K562 (cell line): Measurements from ENCODE around the gene TLR5. TPM values are rescaled to one million over a fixed set of nuclear protein-coding genes. Genes with fewer than 3 reads are reported as not detected.
A peak's percentile ranks its signal among the peaks of the same experiment; 100 is the strongest.

Source experiments
- BRF1 ChIP-seq: IDR thresholded peaks from 3 replicates; pipeline ENCODE4 v1.6.1; 2011; ENCODE audit warnings: borderline replicate concordance, mild to moderate bottlenecking; ENCODE audit not compliant: insufficient read length; ENCODE audit errors: extremely low read depth
- CEBPB ChIP-seq: fragments of 450-650 bp; IDR thresholded peaks from 2 replicates; pipeline ENCODE4 v1.6.1; 2016; ENCODE audit warnings: missing genetic modification characterization, missing compliant biosample characterization
- DNMT1 ChIP-seq: fragments of 450-650 bp; IDR thresholded peaks from 2 replicates; pipeline ENCODE4 v1.6.1; 2016; ENCODE audit warnings: antibody characterized with exemption, mild to moderate bottlenecking
- ESRRB ChIP-seq: fragments of 250-450 bp; sonication (Bioruptor Pico); IDR thresholded peaks from 2 replicates; pipeline ENCODE4 v1.5.0; 2020; ENCODE audit warnings: mild to moderate bottlenecking, moderate library complexity, borderline replicate concordance
- EZH2 ChIP-seq: IDR thresholded peaks from 2 replicates; pipeline ENCODE4 v1.6.1; 2012; ENCODE audit warnings: low read depth, mild to moderate bottlenecking, inconsistent platforms, low read length, borderline replicate concordance
- FOXA3 ChIP-seq, 2 experiments: fragments of 450-650 bp in 1 of 2; sonication (generic) in 1 of 2; formaldehyde crosslinking; IDR thresholded peaks in 1 of 2; conservative IDR thresholded peaks in 1 of 2; 2 replicates each; pipeline versions ENCODE4 v1.4.0 to v1.8.0; 2020 to 2022; ENCODE audit warnings: mild to moderate bottlenecking in 2 of 2, missing genetic modification reagents in 1 of 2
- FOXK1 ChIP-seq: sonication (generic); formaldehyde crosslinking; IDR thresholded peaks from 2 replicates; pipeline ENCODE4 v1.8.0; 2022; ENCODE audit warnings: missing genetic modification reagents, mild to moderate bottlenecking, borderline replicate concordance
- FOXP1 ChIP-seq: sonication (generic); formaldehyde crosslinking; IDR thresholded peaks from 2 replicates; pipeline ENCODE4 v1.8.0; 2022; ENCODE audit warnings: mild to moderate bottlenecking, missing genetic modification reagents
- FUS ChIP-seq: fragments of 200-400 bp; formaldehyde crosslinking; optimal IDR thresholded peaks from 2 replicates; pipeline ENCODE3; 2017; ENCODE audit warnings: low read depth, low read length
- JUN ChIP-seq, 2 experiments: sonication (generic) in 1 of 2; formaldehyde crosslinking in 1 of 2; IDR thresholded peaks; 2 replicates each; pipeline versions ENCODE4 v1.6.1 to v1.8.0; 2012 to 2022; ENCODE audit warnings: borderline replicate concordance in 2 of 2, mild to moderate bottlenecking in 2 of 2, improper control_type of control experiment in 1 of 2, low read depth in 1 of 2, low read length in 1 of 2, missing genetic modification reagents in 1 of 2
- KAT7 ChIP-seq: sonication (generic); formaldehyde crosslinking; IDR thresholded peaks from 2 replicates; pipeline ENCODE4 v1.8.0; 2022; ENCODE audit warnings: missing genetic modification reagents, mild to moderate bottlenecking, borderline replicate concordance
- KLF1 ChIP-seq: fragments of 450-650 bp; IDR thresholded peaks from 2 replicates; pipeline ENCODE4 v1.6.1; 2016; ENCODE audit warnings: missing genetic modification characterization, missing compliant biosample characterization
- MBD2 ChIP-seq: sonication (generic); IDR thresholded peaks from 2 replicates; pipeline ENCODE4 v1.6.1; 2016; ENCODE audit warnings: low read depth, borderline replicate concordance
- MIER1 ChIP-seq: fragments of 450-650 bp; IDR thresholded peaks from 2 replicates; pipeline ENCODE4 v1.6.1; 2016; ENCODE audit warnings: antibody characterized with exemption, mild to moderate bottlenecking, low read depth
- NCOA2 ChIP-seq, 2 experiments: fragments of 450-650 bp; IDR thresholded peaks; 2 replicates each; pipeline ENCODE4 v1.6.1; 2018; ENCODE audit warnings: mild to moderate bottlenecking in 2 of 2, moderate library complexity in 1 of 2; ENCODE audit not compliant: partially characterized antibody in 2 of 2
- PCBP2 ChIP-seq: fragments of 200-400 bp; formaldehyde crosslinking; IDR thresholded peaks from 2 replicates; pipeline ENCODE4 v1.6.1; 2018; ENCODE audit warnings: low read length, low read depth, mild to moderate bottlenecking, moderate library complexity; ENCODE audit not compliant: poor library complexity, severe bottlenecking
- PHF8 ChIP-seq: fragments of 200-600 bp; sonication (generic); IDR thresholded peaks from 2 replicates; pipeline ENCODE4 v1.6.1; 2012; ENCODE audit warnings: mixed run types, mild to moderate bottlenecking, inconsistent platforms, low read length, moderate library complexity, borderline replicate concordance
- RUNX1 ChIP-seq: sonication (generic); IDR thresholded peaks from 2 replicates; pipeline ENCODE4 v1.6.1; 2016; ENCODE audit warnings: antibody characterized with exemption, low read depth
- STAG1 ChIP-seq: sonication (generic); formaldehyde crosslinking; IDR thresholded peaks from 2 replicates; pipeline ENCODE4 v1.5.0; 2020; ENCODE audit warnings: missing genetic modification reagents, borderline replicate concordance
- SUPT5H ChIP-seq: fragments of 450-650 bp; IDR thresholded peaks from 2 replicates; pipeline ENCODE4 v1.6.1; 2016
- TRIM24 ChIP-seq, 2 experiments: fragments of 450-650 bp; IDR thresholded peaks; 2 replicates each; pipeline ENCODE4 v1.6.1; 2016
- ZNF23 ChIP-seq: fragments of 250-450 bp; sonication (Bioruptor Pico); IDR thresholded peaks from 2 replicates; pipeline ENCODE4 v1.4.0; 2020; ENCODE audit warnings: mild to moderate bottlenecking
- polyA plus RNA-seq, 8 experiments: library from polyadenylated mRNA; depleted of rRNA in 4 of 8; stranded (reverse) in 5 of 8; unstranded in 3 of 8; fragments of >200 nt; fragmentation: Nextera tagmentation in 2 of 8; fragmentation: Illumina TruSeq in 1 of 8; extraction: Ambion mirVana in 2 of 8; extraction: Trizol in 1 of 8; gene quantifications; 2 replicates each; pipeline versions ENCODE4 v1.2.1 to v1.2.3, GENCODE V29; 2011 to 2014; ENCODE audit warnings: inconsistent platforms in 1 of 8, missing spikeins in 1 of 8
- total RNA-seq, 7 experiments: library from RNA; depleted of rRNA in 6 of 7; stranded (reverse); fragments of >200 nt in 6 of 7; fragmentation: Illumina TruSeq in 2 of 7; extraction: Trizol in 2 of 7; gene quantifications; 2 replicates each; pipeline versions ENCODE4 v1.2.1 to v1.2.3, GENCODE V29; 2011 to 2021; ENCODE audit warnings: low replicate concordance in 1 of 7
- TF ChIP-seq, protein P1 (sequence below): fragments of 450-650 bp; IDR thresholded peaks from 2 replicates; pipeline ENCODE4 v1.6.1; 2016; ENCODE audit warnings: low read depth, mild to moderate bottlenecking, moderate library complexity
- TF ChIP-seq, protein P2 (sequence below), 3 experiments: fragments of 200-800 bp in 1 of 3; sonication (Bioruptor generic) in 1 of 3; sonication (generic) in 1 of 3; formaldehyde crosslinking in 1 of 3; IDR thresholded peaks; 2 replicates each; pipeline versions ENCODE4 v1.6.1 to v1.8.0; 2016 to 2022; ENCODE audit warnings: mild to moderate bottlenecking in 2 of 3, missing compliant biosample characterization in 2 of 3, missing genetic modification characterization in 2 of 3, missing genetic modification reagents in 1 of 3
- TF ChIP-seq, protein P3 (sequence below): fragments of 250-450 bp; sonication (Bioruptor Pico); IDR thresholded peaks from 2 replicates; pipeline ENCODE4 v1.4.0; 2020; ENCODE audit warnings: borderline replicate concordance

Gene TLR5
- total and polyA plus RNA-seq, 9 of the 15 experiments (the other 6 are each of a cell fraction or from before 2014, with no cell fraction given): 0.93 to 7.4 (median 1.9) TPM

GRCh38 chr1:223143537-223144248, 645 bp upstream of the TLR5 start (continued):
- 0 out of 2 replicates have a peak, but pooled peaks have one; percentile 63 for TF ChIP-seq FOXK1 (CRISPR knock-in tag)
- no peak for TF ChIP-seq ZNF23 (CRISPR knock-in tag)
- no peak for TF ChIP-seq ESRRB (CRISPR knock-in tag)
- TF ChIP-seq FOXP1 (CRISPR knock-in tag): 0 out of 2 replicates have a peak, but pooled peaks have one; percentile 46
- no peak for TF ChIP-seq STAG1 (CRISPR knock-in tag)
- TF ChIP-seq FOXA3 (CRISPR knock-in tag; conservative IDR thresholded peaks at IDR 0.05 in 1 of 2, IDR thresholded peaks at IDR 0.05 in 1 of 2): 0 out of 4 replicates have a peak, but pooled peaks of 1 of the 2 experiments have one; percentile 58
- no peak for TF ChIP-seq KLF1 (tag)
- peak in 1 of 2 experiments; percentile 11; a peak in 1 of 4 replicates for TF ChIP-seq TRIM24 (IDR thresholded peaks at IDR 0.05)
- TF ChIP-seq, protein P1, sequence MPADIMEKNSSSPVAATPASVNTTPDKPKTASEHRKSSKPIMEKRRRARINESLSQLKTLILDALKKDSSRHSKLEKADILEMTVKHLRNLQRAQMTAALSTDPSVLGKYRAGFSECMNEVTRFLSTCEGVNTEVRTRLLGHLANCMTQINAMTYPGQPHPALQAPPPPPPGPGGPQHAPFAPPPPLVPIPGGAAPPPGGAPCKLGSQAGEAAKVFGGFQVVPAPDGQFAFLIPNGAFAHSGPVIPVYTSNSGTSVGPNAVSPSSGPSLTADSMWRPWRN: no peak
- TF ChIP-seq SUPT5H: no peak; the same call in 1 of the 2 replicates
- no peak for TF ChIP-seq FUS
- TF ChIP-seq, protein P2, sequence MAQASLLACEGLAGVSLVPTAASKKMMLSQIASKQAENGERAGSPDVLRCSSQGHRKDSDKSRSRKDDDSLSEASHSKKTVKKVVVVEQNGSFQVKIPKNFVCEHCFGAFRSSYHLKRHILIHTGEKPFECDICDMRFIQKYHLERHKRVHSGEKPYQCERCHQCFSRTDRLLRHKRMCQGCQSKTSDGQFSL (CRISPR knock-in tag; IDR thresholded peaks at IDR 0.05): peak; percentile 52
- TF ChIP-seq, protein P2 (tag; IDR thresholded peaks at IDR 0.05): no peak
- no peak for TF ChIP-seq KAT7 (CRISPR knock-in tag)
- no peak for TF ChIP-seq EZH2
- no peak for TF ChIP-seq RUNX1
- TF ChIP-seq, protein P3, sequence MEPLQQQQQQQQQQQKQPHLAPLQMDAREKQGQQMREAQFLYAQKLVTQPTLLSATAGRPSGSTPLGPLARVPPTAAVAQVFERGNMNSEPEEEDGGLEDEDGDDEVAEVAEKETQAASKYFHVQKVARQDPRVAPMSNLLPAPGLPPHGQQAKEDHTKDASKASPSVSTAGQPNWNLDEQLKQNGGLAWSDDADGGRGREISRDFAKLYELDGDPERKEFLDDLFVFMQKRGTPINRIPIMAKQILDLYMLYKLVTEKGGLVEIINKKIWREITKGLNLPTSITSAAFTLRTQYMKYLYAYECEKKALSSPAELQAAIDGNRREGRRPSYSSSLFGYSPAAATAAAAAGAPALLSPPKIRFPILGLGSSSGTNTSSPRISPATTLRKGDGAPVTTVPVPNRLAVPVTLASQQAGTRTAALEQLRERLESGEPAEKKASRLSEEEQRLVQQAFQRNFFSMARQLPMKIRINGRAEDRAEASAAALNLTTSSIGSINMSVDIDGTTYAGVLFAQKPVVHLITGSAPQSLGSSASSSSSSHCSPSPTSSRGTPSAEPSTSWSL: no peak
- TF ChIP-seq DNMT1: no peak
- TF ChIP-seq NCOA2 (IDR thresholded peaks at IDR 0.05; ENCODE audit: partially characterized antibody in 2 of 2): no peak
- TF ChIP-seq CEBPB (tag): no peak
- TF ChIP-seq BRF1: no peak
- no peak for TF ChIP-seq JUN (IDR thresholded peaks at IDR 0.05; ENCODE audit: borderline replicate concordance, low read depth, low read length)
- TF ChIP-seq JUN (CRISPR knock-in tag; IDR thresholded peaks at IDR 0.05; ENCODE audit: borderline replicate concordance): no peak
- no peak for TF ChIP-seq PCBP2
- no peak for TF ChIP-seq PHF8
- peak; percentile 55; the same call in 1 of the 2 replicates for TF ChIP-seq MBD2
- TF ChIP-seq MIER1: 0 out of 2 replicates have a peak, but pooled peaks have one; percentile 46
